Breast epithelium (tissue), 4 donors: Measurements from ENCODE around the gene TYROBP. TPM values are rescaled to one million over a fixed set of nuclear protein-coding genes. Genes with fewer than 3 reads are reported as not detected.

Source experiments
- DNase-seq, 2 donors: peaks; one replicate each; pipeline ENCODE4 v3.0.0-alpha.2; 2019; ENCODE audit warnings: low spot score in 2 of 2
- H3K27ac ChIP-seq, 2 donors: fragments of 200-600 bp; sonication (generic) in 1 of 2; one replicate each; pipeline ENCODE4 v1.5.1; 2016 to 2019; ENCODE audit warnings: mild to moderate bottlenecking in 1 of 2
- H3K27me3 ChIP-seq, 2 donors: fragments of 200-600 bp; sonication (generic) in 1 of 2; one replicate each; pipeline versions ENCODE4 v1.5.1 to v1.6.0; 2017 to 2019; ENCODE audit warnings: control low read depth in 1 of 2, mild to moderate bottlenecking in 1 of 2
- H3K36me3 ChIP-seq: fragments of 200-600 bp; one replicate; pipeline ENCODE4 v1.5.1; 2019
- H3K4me1 ChIP-seq, 2 donors: fragments of 200-600 bp; sonication (generic); one replicate each; pipeline ENCODE4 v1.5.1; 2016 to 2019; ENCODE audit warnings: control low read depth in 1 of 2
- H3K4me3 ChIP-seq, 3 donors: fragments of 200-600 bp; sonication (generic); 1 replicate in 2 of 3; 2 replicates in 1 of 3; pipeline ENCODE4 v1.5.1; 2016 to 2019; ENCODE audit warnings: mild to moderate bottlenecking in 3 of 3, moderate library complexity in 2 of 3
- H3K9me3 ChIP-seq, 2 donors: fragments of 200-600 bp; sonication (generic) in 1 of 2; one replicate each; pipeline ENCODE4 v1.5.1; 2016 to 2019; ENCODE audit warnings: control low read depth in 1 of 2
- CTCF ChIP-seq, 3 donors: fragments of 450-650 bp; IDR thresholded peaks; one replicate each; pipeline ENCODE4 v1.5.1; 2016 to 2017; ENCODE audit warnings: antibody characterized with exemption in 3 of 3, mild to moderate bottlenecking in 3 of 3, moderate library complexity in 3 of 3
- POLR2A ChIP-seq: fragments of 450-650 bp; IDR thresholded peaks from one replicate; pipeline ENCODE4 v1.6.1; 2016; ENCODE audit warnings: antibody characterized with exemption, mild to moderate bottlenecking, moderate library complexity
- POLR2AphosphoS5 ChIP-seq, 3 donors: sonication (generic); formaldehyde crosslinking; IDR thresholded peaks; one replicate each; pipeline ENCODE4 v1.6.1; 2017; ENCODE audit warnings: antibody characterized with exemption in 3 of 3
- intact Hi-C: fragments of 100-400 bp; cut with DNase I; formaldehyde crosslinking; loops from one replicate; pipeline ENCODE4 v1.15.1; 2023; ENCODE audit warnings: low total_unique reads
- total RNA-seq, 3 donors: library from RNA; depleted of rRNA; stranded (reverse); fragments of >200 nt; gene quantifications; one replicate each; pipeline ENCODE4 v1.1.0, GENCODE V29; 2016

Gene TYROBP
- total RNA-seq, 3 donors from 2014 or later = 56.4 to 239 (median 112) TPM

- no peak for TF ChIP-seq POLR2AphosphoS5 (IDR thresholded peaks at IDR 0.05)
- TF ChIP-seq POLR2A = no peak
- no peak for TF ChIP-seq CTCF (IDR thresholded peaks at IDR 0.05)
- no peaks in the 10 kb centered on the region for H3K27me3 ChIP-seq
- H3K4me1 ChIP-seq = no peaks in the 10 kb centered on the region
- H3K36me3 ChIP-seq = peaks cover 5% of the 10 kb centered on the region
- intact Hi-C loops = no loop called here
- H3K27ac ChIP-seq = no peak overlapping the region
- H3K9me3 ChIP-seq = no peaks in the 10 kb centered on the region
- H3K4me3 ChIP-seq = no peak overlapping the region
- no peak for DNase-seq
Observed at GRCh38 chr19:35944556-35944955, 36.5 kb upstream of the TYROBP start.

- Histone ChIP-seq H3K27ac (no peak overlapping the region), H3K4me1 (peaks cover 0 to 2% of the 10 kb centered on the region in 2 donors), H3K4me3 (no peak overlapping the region), H3K36me3 (peaks cover 5% of the 10 kb centered on the region), H3K27me3 (no peaks in the 10 kb centered on the region), H3K9me3 (no peaks in the 10 kb centered on the region)
- TF ChIP-seq POLR2AphosphoS5 (IDR thresholded peaks at IDR 0.05) = no peak
- TF ChIP-seq CTCF (IDR thresholded peaks at IDR 0.05) = no peak
- no peak for TF ChIP-seq POLR2A
- intact Hi-C loops = no loop called here
- DNase-seq = no peak
Observed at GRCh38 chr19:35943321-35944301, 35.5 kb upstream of the TYROBP start.

- no peak overlapping the region for H3K4me3 ChIP-seq
- TF ChIP-seq CTCF (IDR thresholded peaks at IDR 0.05) (no peak), POLR2A (no peak), POLR2AphosphoS5 (IDR thresholded peaks at IDR 0.05) (no peak)
- peaks cover 5% of the 10 kb centered on the region for H3K36me3 ChIP-seq
- H3K27me3 ChIP-seq = no peaks in the 10 kb centered on the region
- no peaks in the 10 kb centered on the region for H3K9me3 ChIP-seq
- no peak for DNase-seq
- H3K4me1 ChIP-seq = peaks cover 0 to 3% of the 10 kb centered on the region in 2 donors
- no peak overlapping the region for H3K27ac ChIP-seq
- intact Hi-C loops = no loop called here
Observed at GRCh38 chr19:35942235-35942634, 34.1 kb upstream of the TYROBP start.

GRCh38 chr19:35940839-35941238 lies 32.7 kb upstream of the TYROBP start:
- Histone ChIP-seq H3K4me1 (peaks cover 0 to 3% of the 10 kb centered on the region in 2 donors), H3K4me3 (no peak overlapping the region), H3K27ac (no peak overlapping the region), H3K36me3 (peaks cover 5% of the 10 kb centered on the region), H3K27me3 (no peaks in the 10 kb centered on the region), H3K9me3 (no peaks in the 10 kb centered on the region)
- intact Hi-C loops = no loop called here
- DNase-seq = no peak
- no peak for TF ChIP-seq POLR2A
- no peak for TF ChIP-seq POLR2AphosphoS5 (IDR thresholded peaks at IDR 0.05)
- no peak for TF ChIP-seq CTCF (IDR thresholded peaks at IDR 0.05)

- peaks cover 3 to 6% of the 10 kb centered on the region in 2 donors for H3K4me1 ChIP-seq
- H3K27me3 ChIP-seq = no peaks in the 10 kb centered on the region
- no peak overlapping the region for H3K4me3 ChIP-seq
- H3K36me3 ChIP-seq = peaks cover 5% of the 10 kb centered on the region
- TF ChIP-seq CTCF (IDR thresholded peaks at IDR 0.05) (no peak), POLR2A (no peak), POLR2AphosphoS5 (IDR thresholded peaks at IDR 0.05) (no peak)
- intact Hi-C loops = no loop called here
- H3K9me3 ChIP-seq = no peaks in the 10 kb centered on the region
- DNase-seq = no peak
- no peak overlapping the region for H3K27ac ChIP-seq
Observed at GRCh38 chr19:35940078-35940775, 32.1 kb upstream of the TYROBP start.
